Measurements from ENCODE around the gene DENND2C. TPM values are rescaled to one million over a fixed set of nuclear protein-coding genes. Genes with fewer than 3 reads are reported as not detected.

DENND2C gene
- total and polyA plus RNA-seq, 7 donors = 0.23 to 4.7 (median 1.9) TPM

GRCh38 chr1:114690148-114690547 lies 20.3 kb upstream of the DENND2C start:
- no peaks in the 10 kb centered on the region for H3K4me1 ChIP-seq
- H3K9me3 ChIP-seq = no peaks in the 10 kb centered on the region
- no peaks in the 10 kb centered on the region for H3K36me3 ChIP-seq
- H3K27me3 ChIP-seq = no peaks in the 10 kb centered on the region
- no peak for DNase-seq
- 80 to 83% methylated on average over 1 of the region's 1 CpG for whole genome bisulfite sequencing, 2 donors
- intact Hi-C loops (cut with DNase I) = no loop called here
- TF ChIP-seq CTCF (IDR thresholded peaks at IDR 0.05) (no peak), EP300 (IDR thresholded peaks at IDR 0.05) (no peak), POLR2AphosphoS5 (IDR thresholded peaks at IDR 0.05) (no peak), POLR2A (IDR thresholded peaks at IDR 0.05) (no peak)
- H3K4me3 ChIP-seq = no peak overlapping the region
- no peak overlapping the region for H3K27ac ChIP-seq

- intact Hi-C loops (cut with DNase I) = no loop called here
- Histone ChIP-seq H3K27ac (no peak overlapping the region), H3K27me3 (no peaks in the 10 kb centered on the region), H3K9me3 (no peaks in the 10 kb centered on the region), H3K4me3 (no peak overlapping the region), H3K36me3 (no peaks in the 10 kb centered on the region), H3K4me1 (no peaks in the 10 kb centered on the region)
- DNase-seq = no peak
- TF ChIP-seq CTCF (IDR thresholded peaks at IDR 0.05) (no peak), EP300 (IDR thresholded peaks at IDR 0.05) (no peak), POLR2AphosphoS5 (IDR thresholded peaks at IDR 0.05) (no peak), POLR2A (IDR thresholded peaks at IDR 0.05) (no peak)
- WGBS, 2 donors = 89% methylated on average over 4 of the region's 4 CpGs
These were observed 18.7 kb upstream of the DENND2C start for GRCh38 chr1:114688526-114688925.

- no peaks in the 10 kb centered on the region for H3K4me1 ChIP-seq
- DNase-seq = no peak
- intact Hi-C loops (cut with DNase I) = no loop called here
- WGBS, 2 donors = 80 to 85% methylated on average over 5 of the region's 5 CpGs
- H3K36me3 ChIP-seq = no peaks in the 10 kb centered on the region
- H3K27ac ChIP-seq = no peak overlapping the region
- H3K4me3 ChIP-seq = no peak overlapping the region
- no peaks in the 10 kb centered on the region for H3K9me3 ChIP-seq
- no peak for TF ChIP-seq POLR2AphosphoS5 (IDR thresholded peaks at IDR 0.05)
- TF ChIP-seq POLR2A (IDR thresholded peaks at IDR 0.05) = no peak
- no peak for TF ChIP-seq CTCF (IDR thresholded peaks at IDR 0.05)
- no peak for TF ChIP-seq EP300 (IDR thresholded peaks at IDR 0.05)
- no peaks in the 10 kb centered on the region for H3K27me3 ChIP-seq
These were observed 16.0 kb upstream of the DENND2C start for GRCh38 chr1:114685851-114686250.

- no peaks in the 10 kb centered on the region for H3K4me1 ChIP-seq
- WGBS, 2 donors = 86 to 91% methylated on average over 5 of the region's 5 CpGs
- no peak overlapping the region for H3K27ac ChIP-seq
- TF ChIP-seq EP300 (IDR thresholded peaks at IDR 0.05) (no peak), POLR2AphosphoS5 (IDR thresholded peaks at IDR 0.05) (no peak), CTCF (IDR thresholded peaks at IDR 0.05) (no peak), POLR2A (IDR thresholded peaks at IDR 0.05) (no peak)
- no peak overlapping the region for H3K4me3 ChIP-seq
- H3K9me3 ChIP-seq = no peaks in the 10 kb centered on the region
- DNase-seq = no peak
- intact Hi-C loops (cut with DNase I) = no loop called here
- no peaks in the 10 kb centered on the region for H3K27me3 ChIP-seq
- H3K36me3 ChIP-seq = no peaks in the 10 kb centered on the region
These were observed 7.8 kb upstream of the DENND2C start for GRCh38 chr1:114677691-114678090.

- Histone ChIP-seq H3K4me3 (no peak overlapping the region), H3K27me3 (no peaks in the 10 kb centered on the region), H3K36me3 (no peaks in the 10 kb centered on the region), H3K9me3 (no peaks in the 10 kb centered on the region), H3K27ac (no peak overlapping the region), H3K4me1 (no peaks in the 10 kb centered on the region)
- intact Hi-C loops (cut with DNase I) = no loop called here
- 75 to 93% methylated on average over 1 of the region's 1 CpG for WGBS, 2 donors
- no peak for TF ChIP-seq EP300 (IDR thresholded peaks at IDR 0.05)
- TF ChIP-seq POLR2AphosphoS5 (IDR thresholded peaks at IDR 0.05) = no peak
- TF ChIP-seq CTCF (IDR thresholded peaks at IDR 0.05) = no peak
- no peak for TF ChIP-seq POLR2A (IDR thresholded peaks at IDR 0.05)
- no peak for DNase-seq
These were observed 6.3 kb upstream of the DENND2C start for GRCh38 chr1:114676115-114676514.

All from sigmoid colon (tissue), 7 donors.